Activated CD4-positive, alpha-beta T cell treated with anti-CD3 and anti-CD28 coated beads, Interleukin-2, amount 10 ng/mL, durations not matched to agents 24 days and 14 days (primary cell): ENCODE measurements around the gene CENPK. TPM values are rescaled to one million over a fixed set of nuclear protein-coding genes. Genes with fewer than 3 reads are reported as not detected.
"Not testable (repeated sequence)": the region's sequence is repeated elsewhere in the genome, so short reads cannot be mapped to it uniquely, and the experiment has no call there.

Experiments used
- DNase-seq: peaks from one replicate; pipeline ENCODE4 v3.0.0; 2022
- H3K27ac Mint-ChIP-seq: one replicate; pipeline ENCODE4 v1.8.0; 2022; ENCODE audit warnings: mild to moderate bottlenecking, mixed read lengths
- H3K27me3 Mint-ChIP-seq: one replicate; pipeline ENCODE4 v1.8.0; 2022; ENCODE audit warnings: mixed read lengths
- H3K36me3 Mint-ChIP-seq: one replicate; pipeline ENCODE4 v1.8.0; 2022; ENCODE audit warnings: low read depth, mild to moderate bottlenecking, mixed read lengths
- H3K4me1 Mint-ChIP-seq: one replicate; pipeline ENCODE4 v1.8.0; 2021; ENCODE audit warnings: mixed read lengths
- H3K4me3 Mint-ChIP-seq: one replicate; pipeline ENCODE4 v1.8.0; 2022; ENCODE audit warnings: mild to moderate bottlenecking, moderate library complexity, mixed read lengths
- H3K9me3 Mint-ChIP-seq: one replicate; pipeline ENCODE4 v1.8.0; 2021; ENCODE audit warnings: mixed read lengths
- intact Hi-C: fragments of 100-400 bp; cut with micrococcal nuclease; formaldehyde crosslinking; loops from one replicate; pipeline ENCODE4 v1.15.1; 2023
- total RNA-seq: library from RNA; stranded (reverse); gene quantifications from 2 replicates; pipeline ENCODE4 v1.2.3, GENCODE V29; 2022

The CENPK gene
- 87.8 and 88.8 TPM in 2 replicates for total RNA-seq

- no peaks in the 10 kb centered on the region for H3K9me3 Mint-ChIP-seq
- peaks cover 38% of the 10 kb centered on the region for H3K36me3 Mint-ChIP-seq
- H3K4me1 Mint-ChIP-seq, result peaks cover 50% of the 10 kb centered on the region
- intact Hi-C loops, result loop anchor here (1.0 to 5.0 kb wide), 8 partner anchors 61 to 794 kb away; partner anchors contain the start of genes CWC27, NLN, SGTB and SREK1
- peak within 1 kb of the TSS; percentile 96 for H3K27ac Mint-ChIP-seq
- peak within 1 kb of the TSS; percentile 91 for H3K4me3 Mint-ChIP-seq
- H3K27me3 Mint-ChIP-seq, result no peaks in the 10 kb centered on the region
- peak; percentile 98 for DNase-seq
These were observed at the start of gene CENPK, which contains the start of gene PPWD1 for GRCh38 chr5:65562731-65563701. Gene CENPK (minus strand): TSS chr5:65563168. CDS start chr5:65554907, 8,261 bp downstream. Gene PPWD1 (plus strand): TSS chr5:65563296. CDS start chr5:65563311, 15 bp downstream.

GRCh38 chr5:65612298-65612907 lies 49.4 kb upstream of the CENPK start:
- Mint-ChIP-seq H3K36me3 (peaks cover 47% of the 10 kb centered on the region), H3K27ac (no peak overlapping the region), H3K9me3 (no peaks in the 10 kb centered on the region), H3K27me3 (no peaks in the 10 kb centered on the region), H3K4me3 (no peak overlapping the region), H3K4me1 (no peaks in the 10 kb centered on the region)
- DNase-seq, result no peak
- intact Hi-C loops, result no loop called here

- H3K27ac Mint-ChIP-seq, result no peak overlapping the region
These were observed 48.6 kb upstream of the CENPK start for GRCh38 chr5:65611524-65611923.

GRCh38 chr5:65601761-65602160 lies 38.8 kb upstream of the CENPK start:
- H3K27ac Mint-ChIP-seq, H3K27me3 Mint-ChIP-seq: not testable (repeated sequence)
- peaks cover 68% of the 10 kb centered on the region for H3K36me3 Mint-ChIP-seq

More at GRCh38 chr5:65611524-65611923, 48.6 kb upstream of the CENPK start:
- peaks cover 50% of the 10 kb centered on the region for H3K36me3 Mint-ChIP-seq
- no peaks in the 10 kb centered on the region for H3K4me1 Mint-ChIP-seq
- H3K27me3 Mint-ChIP-seq, result no peaks in the 10 kb centered on the region
- intact Hi-C loops, result no loop called here
- H3K9me3 Mint-ChIP-seq, result no peaks in the 10 kb centered on the region
- H3K4me3 Mint-ChIP-seq, result no peak overlapping the region
- no peak for DNase-seq

GRCh38 chr5:65588694-65589093 lies 25.7 kb upstream of the CENPK start:
- Mint-ChIP-seq H3K27ac (no peak overlapping the region), H3K4me3 (no peak overlapping the region), H3K9me3 (no peaks in the 10 kb centered on the region), H3K4me1 (no peaks in the 10 kb centered on the region), H3K36me3 (peaks cover 32% of the 10 kb centered on the region), H3K27me3 (no peaks in the 10 kb centered on the region)
- intact Hi-C loops, result no loop called here
- no peak for DNase-seq

More at GRCh38 chr5:65601761-65602160, 38.8 kb upstream of the CENPK start:
- intact Hi-C loops, DNase-seq, H3K4me1 Mint-ChIP-seq, H3K4me3 Mint-ChIP-seq: not testable (repeated sequence)
- H3K9me3 Mint-ChIP-seq, result peaks cover 22% of the 10 kb centered on the region

- Mint-ChIP-seq H3K4me3 (no peak overlapping the region), H3K27me3 (no peaks in the 10 kb centered on the region), H3K4me1 (peaks cover 16% of the 10 kb centered on the region), H3K9me3 (no peaks in the 10 kb centered on the region), H3K27ac (peak overlapping the region; percentile 77), H3K36me3 (peaks cover 57% of the 10 kb centered on the region)
- intact Hi-C loops, result no loop called here
- DNase-seq, result no peak
These were observed 14.2 kb upstream of the CENPK start for GRCh38 chr5:65577141-65577540.

- no peak overlapping the region for H3K27ac Mint-ChIP-seq
- no peaks in the 10 kb centered on the region for H3K9me3 Mint-ChIP-seq
- H3K27me3 Mint-ChIP-seq, result no peaks in the 10 kb centered on the region
- peaks cover 49% of the 10 kb centered on the region for H3K36me3 Mint-ChIP-seq
- intact Hi-C loops, result no loop called here
- H3K4me1 Mint-ChIP-seq, result peaks cover 21% of the 10 kb centered on the region
- DNase-seq, result no peak
- H3K4me3 Mint-ChIP-seq, result no peak overlapping the region
These were observed 7.7 kb upstream of the CENPK start for GRCh38 chr5:65570598-65571226.

GRCh38 chr5:65566505-65566904 lies 3.5 kb upstream of the CENPK start:
- intact Hi-C loops, result no loop called here
- peaks cover 30% of the 10 kb centered on the region for H3K36me3 Mint-ChIP-seq
- peaks cover 32% of the 10 kb centered on the region for H3K4me1 Mint-ChIP-seq
- DNase-seq, result no peak
- no peaks in the 10 kb centered on the region for H3K27me3 Mint-ChIP-seq
- H3K4me3 Mint-ChIP-seq, result no peak overlapping the region
- H3K9me3 Mint-ChIP-seq, result no peaks in the 10 kb centered on the region
- H3K27ac Mint-ChIP-seq, result no peak overlapping the region

- intact Hi-C loops, result loop anchor here (1.0 to 5.0 kb wide), 8 partner anchors 61 to 795 kb away; partner anchors contain the start of genes CWC27, NLN, SGTB and SREK1
- Mint-ChIP-seq H3K4me1 (peaks cover 44% of the 10 kb centered on the region), H3K27ac (peak overlapping the region; percentile 96), H3K9me3 (no peaks in the 10 kb centered on the region), H3K36me3 (peaks cover 35% of the 10 kb centered on the region), H3K4me3 (peak overlapping the region; percentile 91), H3K27me3 (no peaks in the 10 kb centered on the region)
- no peak for DNase-seq
These were observed 809 bp upstream of the CENPK start for GRCh38 chr5:65563777-65564176.

- Mint-ChIP-seq H3K9me3 (no peaks in the 10 kb centered on the region), H3K27ac (no peak overlapping the region), H3K4me1 (peaks cover 40% of the 10 kb centered on the region), H3K36me3 (peaks cover 50% of the 10 kb centered on the region), H3K4me3 (no peak overlapping the region), H3K27me3 (no peaks in the 10 kb centered on the region)
- DNase-seq, result no peak
- intact Hi-C loops, result no loop called here
These were observed 6.2 kb downstream of the CENPK start for GRCh38 chr5:65556718-65557117.

GRCh38 chr5:65556181-65556580 lies 6.8 kb downstream of the CENPK start:
- Mint-ChIP-seq H3K9me3 (no peaks in the 10 kb centered on the region), H3K27me3 (no peaks in the 10 kb centered on the region), H3K36me3 (peaks cover 48% of the 10 kb centered on the region), H3K4me1 (peaks cover 36% of the 10 kb centered on the region), H3K4me3 (no peak overlapping the region), H3K27ac (no peak overlapping the region)
- intact Hi-C loops, result no loop called here
- no peak for DNase-seq

- peaks cover 34% of the 10 kb centered on the region for H3K4me1 Mint-ChIP-seq
- DNase-seq, result no peak
- intact Hi-C loops, result no loop called here
- H3K27me3 Mint-ChIP-seq, result no peaks in the 10 kb centered on the region
- H3K9me3 Mint-ChIP-seq, result no peaks in the 10 kb centered on the region
- no peak overlapping the region for H3K4me3 Mint-ChIP-seq
- peaks cover 52% of the 10 kb centered on the region for H3K36me3 Mint-ChIP-seq
- H3K27ac Mint-ChIP-seq, result no peak overlapping the region
These were observed 7.7 kb downstream of the CENPK start for GRCh38 chr5:65555287-65555686.

- no peaks in the 10 kb centered on the region for H3K9me3 Mint-ChIP-seq
- no peak for DNase-seq
- H3K27ac Mint-ChIP-seq, result no peak overlapping the region
- H3K36me3 Mint-ChIP-seq, result peaks cover 55% of the 10 kb centered on the region
- peaks cover 31% of the 10 kb centered on the region for H3K4me1 Mint-ChIP-seq
- intact Hi-C loops, result no loop called here
- H3K4me3 Mint-ChIP-seq, result no peak overlapping the region
- H3K27me3 Mint-ChIP-seq, result no peaks in the 10 kb centered on the region
These were observed 9.0 kb downstream of the CENPK start for GRCh38 chr5:65553941-65554340.
